Fibroblast of mammary gland (primary cell): ENCODE measurements around the gene MORF4L2.

ENCODE experiments used
- DNase-seq: peaks from one replicate; pipeline ENCODE4 v3.0.0-alpha.2; 2010; ENCODE audit warnings: low read depth
- H3K4me3 ChIP-seq: 2 replicates; pipeline ENCODE4 v1.5.1; 2011; ENCODE audit warnings: low read depth, mild to moderate bottlenecking, low read length, moderate library complexity; ENCODE audit not compliant: control insufficient read depth
- CTCF ChIP-seq: conservative IDR thresholded peaks from 2 replicates; pipeline ENCODE4 v1.5.1; 2011; ENCODE audit warnings: low read depth, low read length, inconsistent platforms; ENCODE audit not compliant: control insufficient read depth, insufficient read depth

MORF4L2 gene

GRCh38 chrX:103699243-103699642, 12.7 kb upstream of the MORF4L2 start:
- H3K4me3 ChIP-seq, result no peak overlapping the region
- DNase-seq, result no peak
- no peak for TF ChIP-seq CTCF

- no peak for TF ChIP-seq CTCF
- DNase-seq, result no peak
Measured at GRCh38 chrX:103697687-103698086, 11.2 kb upstream of the MORF4L2 start.

GRCh38 chrX:103691059-103691458, 4.6 kb upstream of the MORF4L2 start:
- no peak for DNase-seq
- TF ChIP-seq CTCF, result no peak
- no peak overlapping the region for H3K4me3 ChIP-seq

More at GRCh38 chrX:103697687-103698086, 11.2 kb upstream of the MORF4L2 start:
- H3K4me3 ChIP-seq, result no peak overlapping the region

- no peak overlapping the region for H3K4me3 ChIP-seq
- peak; percentile 68 for TF ChIP-seq CTCF
- DNase-seq, result peak; percentile 45
Measured at GRCh38 chrX:103688946-103689345, 2.4 kb upstream of the MORF4L2 start.

GRCh38 chrX:103687696-103688201, 1.2 kb upstream of the MORF4L2 start:
- TF ChIP-seq CTCF, result peak; percentile 75
- peak; percentile 83 for DNase-seq
- peak overlapping the region; percentile 73 for H3K4me3 ChIP-seq

GRCh38 chrX:103687073-103687695, 685 bp upstream of the MORF4L2 start:
- no peak for DNase-seq
- peak overlapping the region; percentile 73 for H3K4me3 ChIP-seq
- TF ChIP-seq CTCF, result peak; percentile 27
